Lower lobe of right lung (tissue), 2 donors: ENCODE results near the gene STX12. TPM values are rescaled to one million over a fixed set of nuclear protein-coding genes. Genes with fewer than 3 reads are reported as not detected.
"Not testable (repeated sequence)": the region's sequence is repeated elsewhere in the genome, so short reads cannot be mapped to it uniquely, and the experiment has no call there.

Experiments used
- ATAC-seq, 2 donors: fragments of 200-7000 bp; cut with Tn5 transposase; one replicate each; pipeline ENCODE4 v1.9.1; 2020 to 2022; ENCODE audit warnings: mild to moderate bottlenecking in 2 of 2, moderate library complexity in 2 of 2
- DNase-seq: peaks from one replicate; pipeline ENCODE4 v3.0.0-alpha.2; 2020
- H3K27ac ChIP-seq: fragments of 200-600 bp; one replicate; pipeline ENCODE4 v1.8.0; 2022
- H3K27me3 ChIP-seq: fragments of 200-600 bp; one replicate; pipeline ENCODE4 v1.8.0; 2022; ENCODE audit warnings: low read depth
- H3K36me3 ChIP-seq: fragments of 200-600 bp; one replicate; pipeline ENCODE4 v1.8.0; 2022; ENCODE audit warnings: mild to moderate bottlenecking
- H3K4me1 ChIP-seq: fragments of 200-600 bp; one replicate; pipeline ENCODE4 v1.8.0; 2022
- H3K4me3 ChIP-seq: fragments of 200-600 bp; one replicate; pipeline ENCODE4 v1.8.0; 2022; ENCODE audit warnings: mild to moderate bottlenecking
- H3K9me3 ChIP-seq: fragments of 200-600 bp; one replicate; pipeline ENCODE4 v1.8.0; 2022
- intact Hi-C: fragments of 100-400 bp; cut with DNase I; formaldehyde crosslinking; loops from one replicate; pipeline ENCODE4 v1.11.0; 2022
- total RNA-seq: library from RNA; stranded (reverse); fragmentation: NEBNext Ultra II Directional; extraction: Animal tissue kit (Norgen Biotek cat#: 25700); gene quantifications from one replicate; pipeline ENCODE4 v1.2.1, GENCODE V29; 2021
- TF ChIP-seq, protein P1 (sequence below): fragments of 200-600 bp; IDR thresholded peaks from one replicate; pipeline ENCODE4 v1.8.0; 2022; ENCODE audit warnings: antibody characterized with exemption, mild to moderate bottlenecking
- donor health status: DM: no; HTN: yes; CAD: no; lungs with severe emphysema.

Gene STX12
- total RNA-seq, 1 donor from 2014 or later = 91.0 TPM

DNA sequence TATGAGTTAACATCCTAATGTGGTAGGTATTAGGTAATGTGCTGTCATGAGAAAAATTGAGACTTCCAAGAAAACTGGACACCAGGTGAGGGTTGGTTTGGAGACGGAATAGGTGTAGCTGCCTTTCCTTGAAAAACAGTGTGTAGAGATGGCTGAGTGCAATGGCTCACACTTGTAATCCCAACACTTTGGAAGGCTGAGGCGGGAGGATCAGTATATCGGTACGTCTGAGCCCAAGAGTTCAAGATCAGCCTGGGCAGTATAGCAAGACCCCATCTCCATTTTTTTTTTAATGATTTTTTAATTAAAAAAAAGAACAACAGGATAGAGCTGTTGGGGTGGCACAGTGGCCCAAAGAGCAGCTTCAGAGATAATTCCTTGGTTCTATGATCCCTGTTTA is 50.8 kb downstream of the STX12 start:
- Histone ChIP-seq H3K27ac (no peak overlapping the region), H3K27me3 (no peaks in the 10 kb centered on the region), H3K4me3 (no peak overlapping the region), H3K9me3 (no peaks in the 10 kb centered on the region), H3K4me1 (no peaks in the 10 kb centered on the region), H3K36me3 (peaks cover 58% of the 10 kb centered on the region)
- ATAC-seq = no peak
- TF ChIP-seq, protein P1, sequence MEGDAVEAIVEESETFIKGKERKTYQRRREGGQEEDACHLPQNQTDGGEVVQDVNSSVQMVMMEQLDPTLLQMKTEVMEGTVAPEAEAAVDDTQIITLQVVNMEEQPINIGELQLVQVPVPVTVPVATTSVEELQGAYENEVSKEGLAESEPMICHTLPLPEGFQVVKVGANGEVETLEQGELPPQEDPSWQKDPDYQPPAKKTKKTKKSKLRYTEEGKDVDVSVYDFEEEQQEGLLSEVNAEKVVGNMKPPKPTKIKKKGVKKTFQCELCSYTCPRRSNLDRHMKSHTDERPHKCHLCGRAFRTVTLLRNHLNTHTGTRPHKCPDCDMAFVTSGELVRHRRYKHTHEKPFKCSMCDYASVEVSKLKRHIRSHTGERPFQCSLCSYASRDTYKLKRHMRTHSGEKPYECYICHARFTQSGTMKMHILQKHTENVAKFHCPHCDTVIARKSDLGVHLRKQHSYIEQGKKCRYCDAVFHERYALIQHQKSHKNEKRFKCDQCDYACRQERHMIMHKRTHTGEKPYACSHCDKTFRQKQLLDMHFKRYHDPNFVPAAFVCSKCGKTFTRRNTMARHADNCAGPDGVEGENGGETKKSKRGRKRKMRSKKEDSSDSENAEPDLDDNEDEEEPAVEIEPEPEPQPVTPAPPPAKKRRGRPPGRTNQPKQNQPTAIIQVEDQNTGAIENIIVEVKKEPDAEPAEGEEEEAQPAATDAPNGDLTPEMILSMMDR = no peak
- DNase-seq = no peak
- intact Hi-C loops = no loop called here

DNA sequence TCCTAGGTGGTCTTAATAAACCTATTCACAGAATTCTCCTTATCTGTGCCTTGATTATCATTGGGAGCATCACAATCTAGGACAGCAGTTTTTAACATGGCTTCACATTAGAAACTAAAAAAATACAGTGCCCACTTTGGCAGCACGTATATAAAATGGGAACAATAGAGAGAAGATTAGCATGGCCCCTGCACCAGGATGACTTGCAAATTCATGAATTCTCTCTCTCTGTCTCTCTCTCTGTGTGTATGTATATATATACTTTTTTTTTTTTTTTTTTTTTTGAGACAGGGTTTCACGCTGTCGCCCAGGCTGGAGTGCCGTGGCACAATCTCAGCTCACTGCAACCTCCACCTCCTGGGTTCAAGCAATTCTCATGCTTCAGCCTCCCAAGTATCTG is 51.4 kb downstream of the STX12 start:
- no peaks in the 10 kb centered on the region for H3K9me3 ChIP-seq
- no peak for ATAC-seq
- no peak for DNase-seq
- TF ChIP-seq, protein P1 = no peak
- no peaks in the 10 kb centered on the region for H3K4me1 ChIP-seq
- H3K27ac ChIP-seq = no peak overlapping the region
- intact Hi-C loops = no loop called here
- H3K36me3 ChIP-seq = peaks cover 52% of the 10 kb centered on the region
- no peaks in the 10 kb centered on the region for H3K27me3 ChIP-seq
- H3K4me3 ChIP-seq = no peak overlapping the region

DNA sequence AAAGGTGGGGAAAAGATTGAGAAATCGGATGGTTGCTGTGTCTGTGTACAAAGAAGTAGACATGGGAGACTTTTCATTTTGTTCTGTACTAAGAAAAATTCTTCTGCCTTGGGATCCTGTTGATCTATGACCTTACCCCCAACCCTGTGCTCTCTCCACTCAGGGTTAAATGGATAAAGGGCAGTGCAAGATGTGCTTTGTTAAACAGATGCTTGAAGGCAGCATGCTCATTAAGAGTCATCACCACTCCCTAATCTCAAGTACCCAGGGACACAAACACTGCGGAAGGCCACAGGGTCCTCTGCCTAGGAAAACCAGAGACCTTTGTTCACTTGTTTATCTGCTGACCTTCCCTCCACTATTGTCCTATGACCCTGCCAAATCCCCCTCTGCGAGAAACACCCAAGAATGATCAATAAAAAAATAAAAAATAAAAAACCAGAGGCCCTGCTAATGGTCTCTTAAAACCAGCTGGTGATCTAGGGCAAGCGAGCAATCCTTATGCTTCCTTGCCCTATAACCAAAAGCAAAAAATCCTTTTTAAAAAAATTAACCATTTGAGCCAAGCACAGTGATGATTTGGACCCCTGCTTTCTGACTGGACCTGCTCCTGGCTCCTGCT is 56.4 kb downstream of the STX12 start:
- ATAC-seq, H3K9me3 ChIP-seq, H3K4me3 ChIP-seq, intact Hi-C loops, H3K27me3 ChIP-seq, DNase-seq, H3K27ac ChIP-seq: not testable (repeated sequence)
- peaks cover 13% of the 10 kb centered on the region for H3K4me1 ChIP-seq
- peaks cover 24% of the 10 kb centered on the region for H3K36me3 ChIP-seq

DNA sequence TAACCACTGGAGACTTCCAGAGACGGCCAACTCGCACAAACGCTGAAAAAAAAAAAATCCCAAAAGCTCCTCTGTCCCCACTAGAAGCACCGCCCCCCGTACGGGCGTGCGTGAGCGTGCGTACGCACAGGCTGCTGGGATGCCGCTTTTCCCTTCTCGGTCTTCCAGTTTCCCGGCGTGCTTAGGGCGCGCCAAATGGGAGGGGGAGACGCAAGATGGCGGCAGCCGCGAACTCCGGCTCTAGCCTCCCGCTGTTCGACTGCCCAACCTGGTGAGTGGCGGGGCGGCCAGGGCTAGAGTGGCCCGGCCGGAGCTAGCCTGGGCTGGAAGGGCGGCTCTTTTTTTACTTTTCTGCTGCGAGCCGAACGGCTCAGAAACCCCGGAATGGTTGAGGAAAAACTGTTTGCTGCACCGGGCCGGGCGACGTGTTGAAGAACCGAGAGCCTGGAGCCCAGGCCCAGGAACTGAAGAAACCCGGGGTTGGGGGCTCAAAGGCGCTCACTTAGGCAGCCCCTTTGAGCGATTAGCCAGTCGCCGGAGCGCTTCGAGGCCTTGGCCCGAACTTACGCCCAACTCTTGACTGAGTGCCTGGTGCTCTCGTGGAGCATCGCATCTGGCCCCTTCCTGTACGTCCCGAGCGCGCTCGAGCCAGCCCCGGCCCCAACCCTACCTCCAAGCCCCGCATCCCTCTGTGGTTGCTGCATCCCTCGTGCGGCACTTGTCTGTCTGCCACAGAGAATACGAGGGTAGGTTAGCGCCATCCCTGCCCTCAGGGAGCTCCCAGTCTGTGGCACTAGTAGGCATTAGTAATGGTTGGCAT is 57.8 kb downstream of the STX12 start, which contains the start of gene PPP1R8:
PPP1R8 (plus strand) TSS at position 162 of the 820 bp plus-strand sequence; CDS start at position 216, 54 bp downstream.
- peak; percentile 100 for ATAC-seq
- intact Hi-C loops = no loop called here
- TF ChIP-seq, protein P1 = no peak
- Histone ChIP-seq H3K4me1 (peaks cover 23% of the 10 kb centered on the region), H3K27ac (peak within 1 kb of the TSS; percentile 92), H3K27me3 (no peaks in the 10 kb centered on the region), H3K9me3 (no peaks in the 10 kb centered on the region), H3K36me3 (peaks cover 29% of the 10 kb centered on the region), H3K4me3 (peak within 1 kb of the TSS; percentile 89)
- DNase-seq = peak; percentile 96

DNA sequence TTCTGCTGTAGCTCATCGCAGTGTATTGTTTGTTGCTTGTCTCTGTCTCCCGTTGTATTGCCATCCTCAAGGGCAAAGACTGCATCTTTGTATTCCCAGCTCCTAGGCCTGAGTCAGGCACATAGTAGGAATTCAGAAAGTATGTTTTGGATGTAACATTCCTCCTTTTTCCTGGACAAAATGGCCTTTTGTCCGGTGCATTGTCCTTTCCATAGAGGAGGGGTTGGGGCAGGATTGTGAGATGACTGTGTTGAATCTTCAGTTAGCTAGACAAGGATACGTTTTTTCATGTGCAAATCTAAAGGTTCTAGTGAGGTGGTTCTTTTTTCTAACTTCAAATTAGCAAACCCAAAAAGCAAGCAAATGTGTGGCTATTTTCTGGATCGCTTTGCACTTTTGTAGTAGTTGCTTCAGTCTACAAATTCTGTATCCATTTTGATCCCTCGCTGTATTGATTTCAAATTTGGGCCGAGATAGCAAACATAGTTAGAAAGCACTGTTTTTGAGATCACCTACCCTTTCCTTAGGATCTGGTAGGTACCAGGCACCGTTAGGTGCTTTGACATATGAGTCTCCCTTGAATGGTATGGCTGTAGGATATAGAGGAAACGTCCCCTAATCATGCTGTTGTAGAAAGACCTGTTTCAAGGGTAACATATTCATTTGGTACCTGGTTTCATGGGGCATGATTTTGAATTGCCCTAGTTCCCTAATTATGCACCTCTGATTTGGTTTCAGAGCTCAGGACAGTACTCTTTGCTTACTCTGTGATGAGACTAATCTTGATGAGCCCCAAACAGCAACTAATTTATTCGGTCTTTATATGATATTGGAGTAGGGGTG is 58.8 kb downstream of the STX12 start:
- H3K4me3 ChIP-seq = peak overlapping the region; percentile 89
- H3K36me3 ChIP-seq = peaks cover 30% of the 10 kb centered on the region
- H3K9me3 ChIP-seq = no peaks in the 10 kb centered on the region
- ATAC-seq (no peak), DNase-seq (no peak)
- intact Hi-C loops = no loop called here
- H3K27ac ChIP-seq = no peak overlapping the region
- no peaks in the 10 kb centered on the region for H3K27me3 ChIP-seq
- peaks cover 23% of the 10 kb centered on the region for H3K4me1 ChIP-seq
- TF ChIP-seq, protein P1 = no peak
